Activated CD8-positive, alpha-beta T cell treated with anti-CD3 and anti-CD28 coated beads, Interleukin-2, amount 10 ng/mL, durations not matched to agents 7 days and 5 days (primary cell): ENCODE data around the gene B3GNT8. TPM values are rescaled to one million over a fixed set of nuclear protein-coding genes. Genes with fewer than 3 reads are reported as not detected.

Source experiments
- ATAC-seq: fragments of 150-1000 bp; cut with Tn5 transposase; one replicate; pipeline ENCODE4 v1.10.0; 2021; ENCODE audit warnings: moderate library complexity
- CTCF ChIA-PET: fragments of 350-600 bp; sonication (Branson Sonifier 250); formaldehyde crosslinking; loops from one replicate; lab custom pipeline; 2021; ENCODE audit warnings: antibody characterized with exemption; lab: Charles Lee
- POLR2A ChIA-PET: fragments of 350-600 bp; sonication (Branson Sonifier 250); formaldehyde crosslinking; loops from one replicate; lab custom pipeline; 2021; ENCODE audit warnings: antibody characterized with exemption; lab: Charles Lee
- DNase-seq: peaks from one replicate; pipeline ENCODE4 v3.0.0-alpha.2; 2020
- H3K27ac Mint-ChIP-seq: one replicate; pipeline ENCODE4 v1.8.0; 2021; ENCODE audit warnings: mild to moderate bottlenecking, mixed read lengths
- H3K27me3 Mint-ChIP-seq: one replicate; pipeline ENCODE4 v1.8.0; 2021; ENCODE audit warnings: low read depth, mixed read lengths
- H3K36me3 Mint-ChIP-seq: one replicate; pipeline ENCODE4 v1.8.0; 2021; ENCODE audit warnings: low read depth, mixed read lengths
- H3K4me1 Mint-ChIP-seq: one replicate; pipeline ENCODE4 v1.8.0; 2021; ENCODE audit warnings: low read depth, mixed read lengths
- H3K4me3 Mint-ChIP-seq: one replicate; pipeline ENCODE4 v1.8.0; 2021; ENCODE audit warnings: mild to moderate bottlenecking, mixed read lengths
- H3K9me3 Mint-ChIP-seq: one replicate; pipeline ENCODE4 v1.8.0; 2022; ENCODE audit warnings: mixed read lengths; ENCODE audit not compliant: insufficient read depth
- total RNA-seq, 2 experiments: library from RNA; stranded (reverse); gene quantifications; one replicate each; pipeline ENCODE4 v1.2.3, GENCODE V29; 2021

The B3GNT8 gene
- total RNA-seq, 2 experiments from 2014 or later, result 2.9 to 5.2 TPM

GRCh38 chr19:41425174-41426115, 1.7 kb downstream of the B3GNT8 start:
- H3K27ac Mint-ChIP-seq, result peak overlapping the region; percentile 79
- peaks cover 43% of the 10 kb centered on the region for H3K4me1 Mint-ChIP-seq
- ChIA-PET POLR2A (no interaction called here), CTCF (interaction anchor here (1.8 kb wide), 1 partner anchor 23 kb away, joined by 6 read pairs; no protein-coding TSS in a partner anchor)
- ATAC-seq (no peak), DNase-seq (no peak)
- no peaks in the 10 kb centered on the region for H3K9me3 Mint-ChIP-seq
- peak overlapping the region; percentile 18 for H3K4me3 Mint-ChIP-seq
- H3K36me3 Mint-ChIP-seq, result peaks cover 23% of the 10 kb centered on the region
- H3K27me3 Mint-ChIP-seq, result no peaks in the 10 kb centered on the region

DNA sequence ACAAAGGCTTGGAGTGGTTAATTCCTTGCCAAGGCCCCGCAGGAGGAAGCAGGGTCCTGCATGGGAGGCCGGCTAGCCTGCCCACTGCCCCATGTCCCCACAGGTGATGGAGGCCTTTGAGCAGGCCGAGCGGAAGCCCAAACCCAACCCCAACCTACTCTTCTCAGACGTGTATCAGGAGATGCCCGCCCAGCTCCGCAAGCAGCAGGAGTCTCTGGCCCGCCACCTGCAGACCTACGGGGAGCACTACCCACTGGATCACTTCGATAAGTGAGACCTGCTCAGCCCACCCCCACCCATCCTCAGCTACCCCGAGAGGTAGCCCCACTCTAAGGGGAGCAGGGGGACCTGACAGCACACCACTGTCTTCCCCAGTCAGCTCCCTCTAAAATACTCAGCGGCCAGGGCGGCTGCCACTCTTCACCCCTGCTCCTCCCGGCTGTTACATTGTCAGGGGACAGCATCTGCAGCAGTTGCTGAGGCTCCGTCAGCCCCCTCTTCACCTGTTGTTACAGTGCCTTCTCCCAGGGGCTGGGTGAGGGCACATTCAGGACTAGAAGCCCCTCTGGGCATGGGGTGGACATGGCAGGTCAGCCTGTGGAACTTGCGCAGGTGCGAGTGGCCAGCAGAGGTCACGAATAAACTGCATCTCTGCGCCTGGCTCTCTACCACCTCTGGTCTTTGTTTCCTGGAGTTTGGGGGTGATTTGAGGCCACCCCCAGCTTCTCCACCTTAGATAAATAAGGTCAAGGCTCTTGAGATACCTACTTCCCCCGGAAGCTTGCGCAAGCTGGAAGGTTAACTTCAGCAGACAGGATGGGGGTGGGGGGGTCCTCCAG, 2.6 kb downstream of the B3GNT8 start:
- Mint-ChIP-seq H3K36me3 (peaks cover 28% of the 10 kb centered on the region), H3K4me3 (no peak overlapping the region), H3K27me3 (no peaks in the 10 kb centered on the region), H3K4me1 (peaks cover 43% of the 10 kb centered on the region), H3K27ac (peak overlapping the region; percentile 79), H3K9me3 (no peaks in the 10 kb centered on the region)
- POLR2A ChIA-PET, result no interaction called here
- ATAC-seq, result no peak
- DNase-seq, result peak; percentile 37
- CTCF ChIA-PET, result interaction anchor here (1.8 kb wide), 1 partner anchor 24 kb away, joined by 6 read pairs; no protein-coding TSS in a partner anchor

GRCh38 chr19:41422955-41423354, 4.2 kb downstream of the B3GNT8 start:
- Mint-ChIP-seq H3K27me3 (no peaks in the 10 kb centered on the region), H3K4me3 (no peak overlapping the region), H3K36me3 (peaks cover 28% of the 10 kb centered on the region), H3K4me1 (peaks cover 30% of the 10 kb centered on the region), H3K9me3 (no peaks in the 10 kb centered on the region), H3K27ac (no peak overlapping the region)
- ChIA-PET CTCF (no interaction called here), POLR2A (no interaction called here)
- no peak for ATAC-seq
- no peak for DNase-seq

- DNase-seq, result no peak
- CTCF ChIA-PET, result no interaction called here
- H3K36me3 Mint-ChIP-seq, result peaks cover 28% of the 10 kb centered on the region
- POLR2A ChIA-PET, result no interaction called here
- no peaks in the 10 kb centered on the region for H3K27me3 Mint-ChIP-seq
- ATAC-seq, result no peak
- no peak overlapping the region for H3K27ac Mint-ChIP-seq
- peaks cover 25% of the 10 kb centered on the region for H3K4me1 Mint-ChIP-seq
- H3K4me3 Mint-ChIP-seq, result no peak overlapping the region
- H3K9me3 Mint-ChIP-seq, result no peaks in the 10 kb centered on the region
Observed at GRCh38 chr19:41422456-41422855, 4.7 kb downstream of the B3GNT8 start.

DNA sequence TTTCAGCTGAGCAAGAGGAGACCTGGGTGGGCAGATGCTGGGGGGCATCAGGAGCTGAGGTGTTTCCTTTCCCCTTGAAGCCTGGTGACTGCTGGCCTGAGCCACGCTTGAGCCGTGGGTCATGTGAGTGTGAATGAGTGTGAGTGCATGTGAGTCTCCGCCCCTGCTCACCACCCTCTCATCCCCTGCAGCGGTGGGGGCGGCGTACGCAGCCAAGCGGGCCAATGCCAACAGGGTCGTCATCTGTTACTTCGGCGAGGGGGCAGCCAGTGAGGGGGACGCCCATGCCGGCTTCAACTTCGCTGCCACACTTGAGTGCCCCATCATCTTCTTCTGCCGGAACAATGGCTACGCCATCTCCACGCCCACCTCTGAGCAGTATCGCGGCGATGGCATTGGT, 5.2 kb downstream of the B3GNT8 start:
- ATAC-seq, result no peak

GRCh38 chr19:41421314-41421713, 5.9 kb downstream of the B3GNT8 start:
- Mint-ChIP-seq H3K36me3 (peaks cover 29% of the 10 kb centered on the region), H3K27ac (no peak overlapping the region), H3K9me3 (no peaks in the 10 kb centered on the region), H3K4me1 (peaks cover 15% of the 10 kb centered on the region), H3K4me3 (no peak overlapping the region), H3K27me3 (no peaks in the 10 kb centered on the region)
- ATAC-seq (no peak), DNase-seq (no peak)
- ChIA-PET POLR2A (interaction anchor here (1.2 kb wide), 1 partner anchor 18 kb away, joined by 3 read pairs; no protein-coding TSS in a partner anchor), CTCF (no interaction called here)

More for the DNA sequence above, 5.2 kb downstream of the B3GNT8 start:
- CTCF ChIA-PET, result no interaction called here
- no peaks in the 10 kb centered on the region for H3K9me3 Mint-ChIP-seq
- H3K27me3 Mint-ChIP-seq, result no peaks in the 10 kb centered on the region
- DNase-seq, result no peak
- H3K4me3 Mint-ChIP-seq, result no peak overlapping the region
- peaks cover 22% of the 10 kb centered on the region for H3K4me1 Mint-ChIP-seq
- peaks cover 28% of the 10 kb centered on the region for H3K36me3 Mint-ChIP-seq
- POLR2A ChIA-PET, result no interaction called here
- H3K27ac Mint-ChIP-seq, result peak overlapping the region; percentile 69

DNA sequence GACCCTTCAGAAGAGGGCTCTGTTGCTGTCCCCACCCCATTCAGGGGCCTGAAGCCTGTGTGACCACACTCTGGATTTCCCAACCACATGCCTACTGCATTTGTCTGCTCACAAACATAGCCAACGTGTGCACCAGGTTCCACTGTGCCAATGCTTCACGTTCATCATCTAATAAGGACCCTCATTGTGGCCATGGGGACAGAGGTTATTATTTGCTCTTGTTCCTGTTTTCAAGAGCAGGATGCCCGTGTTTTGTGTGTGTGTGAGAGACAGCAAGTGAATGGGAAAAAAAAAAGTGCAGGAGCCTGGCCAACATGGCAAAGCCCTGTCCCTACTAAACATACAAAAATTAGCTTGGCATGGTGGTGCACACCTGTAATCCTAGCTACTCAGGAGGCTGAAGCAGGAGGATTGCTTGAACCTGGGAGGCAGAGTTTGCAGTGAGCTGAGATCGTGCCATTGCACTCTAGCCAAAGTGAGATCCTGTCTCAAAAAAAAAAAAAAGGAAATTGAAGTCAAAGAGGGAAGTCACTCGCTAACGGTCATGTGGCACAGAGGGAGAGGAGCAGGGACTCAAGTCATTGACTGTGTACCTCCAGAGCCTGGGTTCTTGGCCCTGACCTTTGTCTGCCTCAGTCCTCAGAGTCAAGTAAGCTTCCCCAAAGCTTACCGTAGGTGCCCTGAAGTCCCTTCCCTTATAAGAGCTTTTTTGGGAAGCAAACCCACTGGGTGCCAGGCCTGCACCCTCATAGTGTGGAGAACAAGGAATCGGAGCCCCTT, 6.9 kb downstream of the B3GNT8 start:
- DNase-seq (no peak), ATAC-seq (no peak)
- no peak overlapping the region for H3K27ac Mint-ChIP-seq

DNA sequence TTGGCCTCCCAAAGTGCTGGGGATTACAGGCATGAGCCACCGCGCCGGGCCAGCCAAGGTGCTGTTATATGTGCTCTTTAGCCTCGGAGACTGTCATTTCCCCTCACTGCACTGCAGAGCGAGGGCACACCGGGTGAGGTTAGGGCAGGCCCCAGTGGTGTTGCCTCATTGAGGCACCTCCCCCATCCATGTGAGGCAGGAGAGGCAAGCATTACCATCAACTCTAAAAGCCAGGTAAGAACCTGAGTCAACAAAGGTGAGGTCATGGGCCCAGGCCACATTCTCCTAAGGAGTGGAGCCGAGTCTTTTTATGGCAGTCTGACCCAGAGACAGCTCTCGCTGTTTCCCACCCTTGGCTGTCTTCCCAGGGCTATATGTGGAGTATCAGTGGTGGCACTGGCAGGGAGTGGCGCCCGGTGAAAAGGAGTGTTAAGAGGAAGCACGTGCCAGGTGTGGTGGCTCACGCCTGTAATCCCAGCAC, 10.9 kb downstream of the B3GNT8 start:
- no peaks in the 10 kb centered on the region for H3K27me3 Mint-ChIP-seq
- peaks cover 35% of the 10 kb centered on the region for H3K36me3 Mint-ChIP-seq
- no peak overlapping the region for H3K4me3 Mint-ChIP-seq
- ChIA-PET POLR2A (interaction anchor here (0.7 kb wide), 1 partner anchor 27 kb away, joined by 3 read pairs; no protein-coding TSS in a partner anchor), CTCF (no interaction called here)
- DNase-seq (no peak), ATAC-seq (no peak)
- H3K27ac Mint-ChIP-seq, result no peak overlapping the region
- no peaks in the 10 kb centered on the region for H3K4me1 Mint-ChIP-seq
- no peaks in the 10 kb centered on the region for H3K9me3 Mint-ChIP-seq

More for the DNA sequence above, 6.9 kb downstream of the B3GNT8 start:
- Mint-ChIP-seq H3K27me3 (no peaks in the 10 kb centered on the region), H3K36me3 (peaks cover 32% of the 10 kb centered on the region), H3K4me3 (no peak overlapping the region), H3K4me1 (peaks cover 9% of the 10 kb centered on the region), H3K9me3 (no peaks in the 10 kb centered on the region)
- ChIA-PET CTCF (interaction anchor here (0.9 kb wide), 1 partner anchor 85 kb away, joined by 3 read pairs; no protein-coding TSS in a partner anchor), POLR2A (interaction anchor here (1.2 kb wide), 1 partner anchor 19 kb away, joined by 3 read pairs; no protein-coding TSS in a partner anchor)

DNA sequence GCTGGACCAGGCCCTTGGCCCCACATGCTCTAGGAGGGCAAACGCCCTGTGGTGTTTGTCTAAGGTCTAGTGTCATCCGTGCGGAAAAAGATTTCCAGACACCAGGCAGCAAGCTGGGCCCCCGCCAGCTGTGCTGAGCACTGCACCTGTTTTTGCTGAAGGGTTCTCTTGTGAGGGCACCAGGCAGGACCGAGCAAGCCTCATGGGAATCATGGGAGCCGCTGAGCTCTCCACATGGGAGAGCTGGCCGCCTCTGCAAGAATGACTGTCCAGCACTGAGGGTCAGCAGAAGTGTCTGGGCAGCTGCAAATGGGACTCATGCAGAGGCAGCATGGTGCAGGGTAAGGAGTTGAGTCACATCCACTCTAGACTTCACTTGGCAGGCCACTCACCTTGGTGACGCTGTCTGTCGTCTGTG, 12.0 kb downstream of the B3GNT8 start:
- Mint-ChIP-seq H3K9me3 (no peaks in the 10 kb centered on the region), H3K27ac (no peak overlapping the region), H3K4me1 (peaks cover 1% of the 10 kb centered on the region), H3K4me3 (no peak overlapping the region), H3K36me3 (peaks cover 26% of the 10 kb centered on the region), H3K27me3 (no peaks in the 10 kb centered on the region)
- ChIA-PET POLR2A (no interaction called here), CTCF (interaction anchor here (1.0 kb wide), 1 partner anchor 155 kb away, joined by 3 read pairs; no protein-coding TSS in a partner anchor)
- ATAC-seq (no peak), DNase-seq (no peak)

- no peaks in the 10 kb centered on the region for H3K9me3 Mint-ChIP-seq
- POLR2A ChIA-PET, result interaction anchor here (0.6 kb wide), 1 partner anchor 148 kb away, joined by 4 read pairs; no protein-coding TSS in a partner anchor
- H3K4me1 Mint-ChIP-seq, result peaks cover 6% of the 10 kb centered on the region
- H3K27ac Mint-ChIP-seq, result no peak overlapping the region
- CTCF ChIA-PET, result no interaction called here
- ATAC-seq (no peak), DNase-seq (no peak)
- H3K27me3 Mint-ChIP-seq, result no peaks in the 10 kb centered on the region
- peaks cover 24% of the 10 kb centered on the region for H3K36me3 Mint-ChIP-seq
- H3K4me3 Mint-ChIP-seq, result no peak overlapping the region
Observed at GRCh38 chr19:41414461-41414860, 12.7 kb downstream of the B3GNT8 start.

GRCh38 chr19:41413947-41414346, 13.2 kb downstream of the B3GNT8 start:
- no peaks in the 10 kb centered on the region for H3K27me3 Mint-ChIP-seq
- ChIA-PET POLR2A (interaction anchor here (0.5 to 0.6 kb wide), 2 partner anchors 14 to 148 kb away, joined by 3 to 4 read pairs; no protein-coding TSS in a partner anchor), CTCF (no interaction called here)

More at GRCh38 chr19:41413947-41414346, 13.2 kb downstream of the B3GNT8 start:
- Mint-ChIP-seq H3K36me3 (peaks cover 20% of the 10 kb centered on the region), H3K4me1 (peaks cover 10% of the 10 kb centered on the region), H3K27ac (no peak overlapping the region), H3K4me3 (no peak overlapping the region), H3K9me3 (no peaks in the 10 kb centered on the region)
- DNase-seq (no peak), ATAC-seq (no peak)
